Fibroblast of the conjunctiva (primary cell): ENCODE results near the gene HELT.
"Not testable (repeated sequence)": the region's sequence is repeated elsewhere in the genome, so short reads cannot be mapped to it uniquely, and the experiment has no call there.

Source experiments
- DNase-seq: peaks from one replicate; pipeline ENCODE4 v3.0.0-alpha.2; 2010; ENCODE audit warnings: low read depth

Gene HELT

GRCh38 chr4:185036842-185037241 is 18.6 kb downstream of the HELT start:
- DNase-seq: no peak

- DNase-seq: peak; percentile 61
Observed at GRCh38 chr4:185039508-185040273, 21.4 kb downstream of the HELT start.

GRCh38 chr4:185040523-185040922 is 22.2 kb downstream of the HELT start:
- DNase-seq: no peak

- not testable (repeated sequence) for DNase-seq
Observed at GRCh38 chr4:185050286-185050685, 32.0 kb downstream of the HELT start.

- not testable (repeated sequence) for DNase-seq
Observed at GRCh38 chr4:185051283-185051682, 33.0 kb downstream of the HELT start.

- DNase-seq: no peak
Observed at GRCh38 chr4:185053746-185054145, 35.5 kb downstream of the HELT start.

GRCh38 chr4:185054272-185054671 is 36.0 kb downstream of the HELT start:
- no peak for DNase-seq

- no peak for DNase-seq
Observed at GRCh38 chr4:185054886-185055285, 36.6 kb downstream of the HELT start.

- no peak for DNase-seq
Observed at GRCh38 chr4:185061610-185062009, 43.3 kb downstream of the HELT start.

- no peak for DNase-seq
Observed at GRCh38 chr4:185062606-185063005, 44.3 kb downstream of the HELT start.

- no peak for DNase-seq
Observed at GRCh38 chr4:185066179-185066578, 47.9 kb downstream of the HELT start.

- DNase-seq: no peak
Observed at GRCh38 chr4:185068837-185069236, 50.5 kb downstream of the HELT start.
